Right ventricle myocardium inferior (tissue), 1 donor: ENCODE data around the gene ZNF831. TPM values are rescaled to one million over a fixed set of nuclear protein-coding genes. Genes with fewer than 3 reads are reported as not detected.

Experiments
- total RNA-seq: library from RNA; stranded (reverse); fragmentation: NEBNext Ultra II Directional; extraction: Animal tissue kit (Norgen Biotek cat#: 25700); gene quantifications from one replicate; pipeline ENCODE4 v1.2.1, GENCODE V29; 2021
- donor health status: DM: no; HTN: yes; CAD: no; lungs with severe emphysema.

The ZNF831 gene
- total RNA-seq, 1 donor from 2014 or later: 0.11 TPM

Other genes with a start within 250 kb of the ZNF831 start
- gene NELFCD, start 182.6 kb upstream of the ZNF831 start, total RNA-seq: 30.6 TPM
- gene CTSZ, start 156.6 kb upstream of the ZNF831 start, total RNA-seq: 138 TPM
- gene TUBB1, start 144.4 kb upstream of the ZNF831 start, total RNA-seq: 0.27 TPM
- gene ATP5F1E, start 131.5 kb upstream of the ZNF831 start, total RNA-seq: 132 TPM
- 45.7 TPM for gene PRELID3B, start 121.0 kb upstream of the ZNF831 start, total RNA-seq
- gene EDN3, start 136.8 kb downstream of the ZNF831 start, total RNA-seq: not detected